Activated naive CD8-positive, alpha-beta T cell treated with anti-CD3 and anti-CD28 coated beads for 36 hours (primary cell): ENCODE measurements around the gene TGDS. TPM values are rescaled to one million over a fixed set of nuclear protein-coding genes. Genes with fewer than 3 reads are reported as not detected.

Experiments
- total RNA-seq, 2 experiments: library from RNA; stranded (reverse); gene quantifications; one replicate each; pipeline ENCODE4 v1.2.3, GENCODE V29; 2021

TGDS gene
- total RNA-seq, 2 experiments from 2014 or later = 21.4 to 22.9 TPM

Other genes with a start within 250 kb of the TGDS start
- under 1 TPM in 1 of 2 experiments, not detected in 1; 0.16 TPM for gene DCT, start 116.5 kb downstream of the TGDS start, total RNA-seq
- 1 to 10 TPM; 6.8 to 7.0 TPM for gene GPR180, start 5.7 kb upstream of the TGDS start, total RNA-seq
- gene SOX21, start 116.4 kb upstream of the TGDS start, total RNA-seq = not detected